Loucy (cell line): ENCODE results near the gene ZNF768.

ENCODE experiments used
- CTCF ChIP-seq: fragments of 200-600 bp; sonication (generic); conservative IDR thresholded peaks from 2 replicates; pipeline ENCODE4 v1.5.1; 2014; ENCODE audit warnings: mild to moderate bottlenecking, antibody characterized with exemption, low read length
- EZH2phosphoT487 ChIP-seq: fragments of 200-600 bp; IDR thresholded peaks from 2 replicates; pipeline ENCODE4 v1.6.1; 2018; ENCODE audit warnings: antibody characterized with exemption, mild to moderate bottlenecking, moderate library complexity, borderline replicate concordance

- no peak for TF ChIP-seq CTCF
- no peak for TF ChIP-seq EZH2phosphoT487
These were observed 33.3 kb upstream of the ZNF768 start for GRCh38 chr16:30559690-30560089.
